PC-9 (cell line): ENCODE data around the gene KLC4. TPM values are rescaled to one million over a fixed set of nuclear protein-coding genes. Genes with fewer than 3 reads are reported as not detected.

Experiments
- BruUV-seq: library from RNA; stranded (reverse); fragments of 400-500 nt; replicated peaks from 2 replicates; lab custom pipeline; 2021; lab: Mats Ljungman, UMichigan
- CTCF ChIA-PET: fragments of 300-600 bp; sonication (Branson Sonifier 250); formaldehyde crosslinking; loops from one replicate; lab custom pipeline; 2022; ENCODE audit warnings: antibody characterized with exemption; lab: Charles Lee
- POLR2A ChIA-PET: fragments of 300-600 bp; sonication (Branson Sonifier 250); formaldehyde crosslinking; loops from one replicate; lab custom pipeline; 2022; ENCODE audit warnings: antibody characterized with exemption; ENCODE audit not compliant: unreplicated experiment; lab: Charles Lee
- DNase-seq, 2 experiments: peaks; one replicate each; pipeline versions ENCODE4 v3.0.0 to v3.0.0-alpha.2; 2015 to 2022; ENCODE audit warnings: mixed read lengths in 1 of 2
- H2AFZ ChIP-seq: fragments of 200-600 bp; sonication (generic); 2 replicates; pipeline ENCODE4 v1.8.1; 2017; ENCODE audit warnings: antibody characterized with exemption
- H3F3A ChIP-seq: fragments of 200-600 bp; sonication (generic); 2 replicates; pipeline ENCODE4 v1.8.1; 2017; ENCODE audit warnings: antibody characterized with exemption, mild to moderate bottlenecking, low read depth; ENCODE audit not compliant: insufficient read depth
- H3K27ac ChIP-seq: fragments of 200-600 bp; sonication (generic); 2 replicates; pipeline ENCODE4 v1.6.1; 2016; ENCODE audit warnings: mixed run types
- H3K27me3 ChIP-seq: fragments of 200-600 bp; sonication (generic); 2 replicates; pipeline ENCODE4 v1.6.1; 2016; ENCODE audit warnings: low read depth, mixed run types; ENCODE audit not compliant: insufficient read depth
- H3K36me3 ChIP-seq: fragments of 200-600 bp; sonication (generic); 2 replicates; pipeline ENCODE4 v1.6.1; 2016; ENCODE audit warnings: low read depth, mixed run types
- H3K4me1 ChIP-seq: fragments of 200-600 bp; sonication (generic); replicated peaks from 2 replicates; pipeline ENCODE4 v1.6.1; 2016; ENCODE audit warnings: mixed run types; ENCODE audit not compliant: insufficient read depth
- H3K4me2 ChIP-seq: fragments of 200-600 bp; sonication (generic); 2 replicates; pipeline ENCODE4 v1.6.1; 2017; ENCODE audit warnings: mixed run types
- H3K4me3 ChIP-seq: fragments of 200-600 bp; sonication (generic); 2 replicates; pipeline ENCODE4 v1.6.1; 2016; ENCODE audit warnings: mixed run types
- H3K79me2 ChIP-seq: fragments of 200-600 bp; sonication (generic); 2 replicates; pipeline ENCODE4 v1.6.1; 2017; ENCODE audit warnings: low read depth, mixed run types
- H3K9me2 ChIP-seq: fragments of 200-600 bp; sonication (generic); 2 replicates; pipeline ENCODE4 v1.8.1; 2017; ENCODE audit warnings: mild to moderate bottlenecking; ENCODE audit not compliant: insufficient read depth
- H3K9me3 ChIP-seq: fragments of 200-600 bp; sonication (generic); 2 replicates; pipeline ENCODE4 v1.8.1; 2016; ENCODE audit warnings: low read depth; ENCODE audit not compliant: insufficient read depth
- H4K20me1 ChIP-seq: fragments of 200-600 bp; sonication (generic); 2 replicates; pipeline ENCODE4 v1.8.1; 2017; ENCODE audit not compliant: insufficient read depth
- CTCF ChIP-seq: fragments of 200-600 bp; sonication (generic); conservative IDR thresholded peaks from 2 replicates; pipeline ENCODE4 v1.6.1; 2017; ENCODE audit warnings: mixed run types, antibody characterized with exemption, mild to moderate bottlenecking, moderate library complexity
- EZH2 ChIP-seq: fragments of 200-600 bp; sonication (generic); IDR thresholded peaks from 2 replicates; pipeline ENCODE4 v1.8.0; 2017; ENCODE audit warnings: antibody characterized with exemption, low read depth
- intact Hi-C: fragments of 100-400 bp; cut with micrococcal nuclease; formaldehyde crosslinking; loops from one replicate; pipeline ENCODE4 v1.10.0; 2022; ENCODE audit not compliant: unreplicated experiment
- total RNA-seq: library from RNA; stranded (reverse); gene quantifications from 2 replicates; pipeline ENCODE4 v1.2.3, GENCODE V29; 2021

Gene KLC4
- total RNA-seq, 1 experiment from 2014 or later, result 46.2 TPM

GRCh38 chr6:43029120-43029519 is 30.3 kb upstream of the KLC4 start:
- no peak overlapping the region for H3K4me2 ChIP-seq
- ChIA-PET CTCF (no interaction called here), POLR2A (no interaction called here)
- H2AFZ ChIP-seq, result no peak overlapping the region
- no peaks in the 10 kb centered on the region for H3K9me2 ChIP-seq
- intact Hi-C loops, result no loop called here
- H3K27ac ChIP-seq, result no peak overlapping the region
- H3K9me3 ChIP-seq, result no peaks in the 10 kb centered on the region
- no peaks in the 10 kb centered on the region; the same call in 1 of the 2 replicates for H4K20me1 ChIP-seq
- no peaks in the 10 kb centered on the region for H3K27me3 ChIP-seq
- H3K4me3 ChIP-seq, result no peak overlapping the region
- no peaks in the 10 kb centered on the region for H3K4me1 ChIP-seq
- H3F3A ChIP-seq, result peaks cover 24% of the 10 kb centered on the region
- BruUV-seq, result no TSS peak
- peaks cover 33% of the 10 kb centered on the region; the same call in 1 of the 2 replicates for H3K36me3 ChIP-seq
- no peak for TF ChIP-seq CTCF
- TF ChIP-seq EZH2, result no peak
- H3K79me2 ChIP-seq, result peaks cover 11% of the 10 kb centered on the region
- DNase-seq, result no peak

GRCh38 chr6:43032326-43032725 is 27.1 kb upstream of the KLC4 start:
- Histone ChIP-seq H4K20me1 (no peaks in the 10 kb centered on the region), H3K9me2 (no peaks in the 10 kb centered on the region), H3K4me2 (no peak overlapping the region), H2AFZ (no peak overlapping the region), H3K4me1 (no peaks in the 10 kb centered on the region), H3K9me3 (no peaks in the 10 kb centered on the region), H3F3A (peaks cover 18% of the 10 kb centered on the region), H3K27ac (no peak overlapping the region; the same call in 1 of the 2 replicates), H3K79me2 (no peaks in the 10 kb centered on the region), H3K4me3 (no peak overlapping the region), H3K36me3 (peaks cover 8% of the 10 kb centered on the region; the same call in 1 of the 2 replicates), H3K27me3 (no peaks in the 10 kb centered on the region)
- no TSS peak for BruUV-seq
- CTCF ChIA-PET, result no interaction called here
- no peak for DNase-seq
- TF ChIP-seq CTCF (no peak), EZH2 (no peak)
- intact Hi-C loops, result no loop called here
- POLR2A ChIA-PET, result no interaction called here

GRCh38 chr6:43033496-43034189 is 25.8 kb upstream of the KLC4 start:
- CTCF ChIA-PET, result no interaction called here
- no peaks in the 10 kb centered on the region for H3K4me1 ChIP-seq
- no peak overlapping the region for H3K4me3 ChIP-seq
- H3K4me2 ChIP-seq, result no peak overlapping the region
- no peaks in the 10 kb centered on the region for H3K9me3 ChIP-seq
- no peaks in the 10 kb centered on the region for H3K27me3 ChIP-seq
- no peak for DNase-seq
- H3F3A ChIP-seq, result peaks cover 17% of the 10 kb centered on the region
- H3K9me2 ChIP-seq, result no peaks in the 10 kb centered on the region
- H2AFZ ChIP-seq, result no peak overlapping the region
- intact Hi-C loops, result no loop called here
- peaks cover 5% of the 10 kb centered on the region; the same call in 1 of the 2 replicates for H3K36me3 ChIP-seq
- TF ChIP-seq EZH2 (no peak), CTCF (no peak)
- H3K79me2 ChIP-seq, result no peaks in the 10 kb centered on the region
- POLR2A ChIA-PET, result interaction anchor here (0.6 to 0.7 kb wide), 2 partner anchors 14 to 17 kb away, joined by 3 to 4 read pairs; no protein-coding TSS in a partner anchor
- no peaks in the 10 kb centered on the region for H4K20me1 ChIP-seq
- H3K27ac ChIP-seq, result no peak overlapping the region
- no TSS peak for BruUV-seq
